OCI-LY1 (cell line): ENCODE results near the gene UGCG.

Experiments
- EZH2 ChIP-seq: fragments of 200-600 bp; sonication (generic), shearing (Covaris generic); IDR thresholded peaks from 2 replicates; pipeline ENCODE4 v1.8.0; 2017; ENCODE audit warnings: borderline replicate concordance, mixed run types, mild to moderate bottlenecking, antibody characterized with exemption, low read length, moderate library complexity, mixed read lengths
- TF ChIP-seq, protein P1 (sequence below): fragments of 200-600 bp; sonication (generic), shearing (Covaris generic); IDR thresholded peaks from 2 replicates; pipeline ENCODE4 v1.5.1; 2017; ENCODE audit warnings: mild to moderate bottlenecking, antibody characterized with exemption, low read length, moderate library complexity, mixed read lengths

- TF ChIP-seq, protein P1, sequence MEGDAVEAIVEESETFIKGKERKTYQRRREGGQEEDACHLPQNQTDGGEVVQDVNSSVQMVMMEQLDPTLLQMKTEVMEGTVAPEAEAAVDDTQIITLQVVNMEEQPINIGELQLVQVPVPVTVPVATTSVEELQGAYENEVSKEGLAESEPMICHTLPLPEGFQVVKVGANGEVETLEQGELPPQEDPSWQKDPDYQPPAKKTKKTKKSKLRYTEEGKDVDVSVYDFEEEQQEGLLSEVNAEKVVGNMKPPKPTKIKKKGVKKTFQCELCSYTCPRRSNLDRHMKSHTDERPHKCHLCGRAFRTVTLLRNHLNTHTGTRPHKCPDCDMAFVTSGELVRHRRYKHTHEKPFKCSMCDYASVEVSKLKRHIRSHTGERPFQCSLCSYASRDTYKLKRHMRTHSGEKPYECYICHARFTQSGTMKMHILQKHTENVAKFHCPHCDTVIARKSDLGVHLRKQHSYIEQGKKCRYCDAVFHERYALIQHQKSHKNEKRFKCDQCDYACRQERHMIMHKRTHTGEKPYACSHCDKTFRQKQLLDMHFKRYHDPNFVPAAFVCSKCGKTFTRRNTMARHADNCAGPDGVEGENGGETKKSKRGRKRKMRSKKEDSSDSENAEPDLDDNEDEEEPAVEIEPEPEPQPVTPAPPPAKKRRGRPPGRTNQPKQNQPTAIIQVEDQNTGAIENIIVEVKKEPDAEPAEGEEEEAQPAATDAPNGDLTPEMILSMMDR = no peak
- no peak for TF ChIP-seq EZH2
These were observed 39.8 kb downstream of the UGCG start for GRCh38 chr9:111936391-111936790.
